ENCODE results near the gene PERCC1. TPM values are rescaled to one million over a fixed set of nuclear protein-coding genes. Genes with fewer than 3 reads are reported as not detected.

Gene PERCC1
- total and polyA plus RNA-seq, 9 donors = 0.13 to 0.49 (median 0.25) TPM; not detected in 1

DNA sequence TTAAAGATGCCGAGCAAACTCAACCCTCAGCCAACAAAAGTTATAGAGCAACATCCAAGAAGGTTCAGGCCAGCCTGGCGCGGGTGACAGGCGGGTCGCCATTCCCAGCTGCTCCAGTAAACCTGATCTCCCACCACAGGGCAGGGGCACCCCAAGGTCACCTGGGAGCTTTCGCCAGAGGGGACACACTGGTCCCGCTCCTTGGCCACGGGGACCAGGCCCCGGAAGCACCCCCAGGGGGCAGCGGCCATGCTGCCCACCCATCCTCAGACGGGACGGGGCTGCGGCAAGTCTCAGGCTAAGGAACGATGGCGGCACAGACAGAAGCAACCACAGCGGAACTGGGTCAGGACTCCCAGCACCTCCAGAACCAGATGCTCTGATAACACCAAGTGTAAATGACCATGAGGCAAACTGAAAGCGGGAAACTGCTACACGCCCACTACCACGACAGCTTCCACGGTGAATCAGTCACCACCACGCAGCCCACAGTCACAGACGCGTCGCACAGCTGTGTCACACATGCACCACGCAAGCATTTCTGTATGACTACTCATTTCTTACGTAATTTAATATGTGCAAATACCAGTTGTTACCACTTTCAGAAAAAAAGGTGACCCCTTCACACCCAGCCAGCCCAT is 27.6 kb downstream of the PERCC1 start:
- Histone ChIP-seq H3K9me3 (replicated peaks; ENCODE audit: control insufficient read depth, low read depth, low read length) (no peaks in the 10 kb centered on the region), H3K27ac (ENCODE audit: low read length) (peak overlapping the region; percentile 29), H3K27me3 (ENCODE audit: control insufficient read depth, insufficient read depth, low read length) (no peaks in the 10 kb centered on the region), H3K4me3 (ENCODE audit: low read length) (no peak overlapping the region), H3K4me1 (ENCODE audit: control insufficient read depth, insufficient read depth, low read length) (peaks cover 2% of the 10 kb centered on the region), H3K36me3 (ENCODE audit: control insufficient read depth, insufficient read depth, low read length) (peaks cover 65% of the 10 kb centered on the region)
- DNase-seq = no peak
- 95% methylated on average over 18 of the region's 26 CpGs for WGBS (ENCODE audit: insufficient coverage)

DNA sequence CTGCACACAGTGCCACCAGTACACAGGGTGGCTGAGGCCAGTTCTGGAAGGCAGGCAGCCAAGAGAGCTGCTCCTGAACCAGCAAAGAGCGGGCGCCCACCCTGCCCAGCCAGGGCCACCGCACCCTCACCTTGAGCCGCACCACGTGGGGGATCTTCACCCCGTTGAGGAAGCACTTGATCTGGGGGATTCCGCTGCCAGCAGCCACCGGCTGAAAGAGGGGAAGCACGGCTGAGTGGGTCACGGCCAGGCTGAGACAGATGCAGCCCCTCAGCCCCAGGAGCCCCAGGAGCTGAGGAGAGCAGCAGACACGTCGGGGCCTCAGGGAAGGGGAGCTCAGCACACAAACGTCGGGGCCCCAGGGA is 28.1 kb downstream of the PERCC1 start:
- Histone ChIP-seq H3K36me3 (ENCODE audit: control insufficient read depth, insufficient read depth, low read length) (peaks cover 60% of the 10 kb centered on the region), H3K27me3 (ENCODE audit: control insufficient read depth, insufficient read depth, low read length) (no peaks in the 10 kb centered on the region), H3K9me3 (replicated peaks; ENCODE audit: control insufficient read depth, low read depth, low read length) (no peaks in the 10 kb centered on the region), H3K4me1 (ENCODE audit: control insufficient read depth, insufficient read depth, low read length) (peaks cover 2% of the 10 kb centered on the region), H3K4me3 (ENCODE audit: low read length) (no peak overlapping the region), H3K27ac (ENCODE audit: low read length) (no peak overlapping the region)
- WGBS (ENCODE audit: insufficient coverage) = 62% methylated on average over 14 of the region's 14 CpGs
- no peak for DNase-seq

DNA sequence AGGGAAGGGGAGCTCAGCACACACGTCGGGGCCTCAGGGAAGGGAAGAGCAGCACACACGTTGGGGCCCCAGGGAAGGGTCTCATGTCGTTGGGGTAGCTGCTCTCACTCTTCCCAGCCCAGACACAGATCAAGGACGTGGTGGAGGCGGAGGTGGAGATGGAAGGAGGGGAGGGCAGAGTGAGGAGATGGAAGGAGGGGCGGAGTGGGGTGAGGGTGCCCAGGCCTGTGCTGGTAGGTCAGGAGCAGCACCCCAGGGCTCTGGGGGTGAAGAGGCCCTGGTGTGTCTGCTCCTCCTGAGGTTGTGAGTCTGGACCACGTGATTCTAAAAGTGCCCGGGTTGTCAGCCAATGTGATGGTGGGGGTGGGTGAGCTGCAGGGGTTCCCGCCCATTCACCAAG is 29.1 kb downstream of the PERCC1 start:
- H3K4me1 ChIP-seq (ENCODE audit: control insufficient read depth, insufficient read depth, low read length) = peaks cover 2% of the 10 kb centered on the region
- no peaks in the 10 kb centered on the region for H3K9me3 ChIP-seq (replicated peaks; ENCODE audit: control insufficient read depth, low read depth, low read length)
- WGBS (ENCODE audit: insufficient coverage) = 70% methylated on average over 5 of the region's 10 CpGs
- no peak overlapping the region for H3K4me3 ChIP-seq (ENCODE audit: low read length)
- no peaks in the 10 kb centered on the region for H3K27me3 ChIP-seq (ENCODE audit: control insufficient read depth, insufficient read depth, low read length)
- no peak overlapping the region for H3K27ac ChIP-seq (ENCODE audit: low read length)
- H3K36me3 ChIP-seq (ENCODE audit: control insufficient read depth, insufficient read depth, low read length) = peaks cover 53% of the 10 kb centered on the region
- DNase-seq = no peak

DNA sequence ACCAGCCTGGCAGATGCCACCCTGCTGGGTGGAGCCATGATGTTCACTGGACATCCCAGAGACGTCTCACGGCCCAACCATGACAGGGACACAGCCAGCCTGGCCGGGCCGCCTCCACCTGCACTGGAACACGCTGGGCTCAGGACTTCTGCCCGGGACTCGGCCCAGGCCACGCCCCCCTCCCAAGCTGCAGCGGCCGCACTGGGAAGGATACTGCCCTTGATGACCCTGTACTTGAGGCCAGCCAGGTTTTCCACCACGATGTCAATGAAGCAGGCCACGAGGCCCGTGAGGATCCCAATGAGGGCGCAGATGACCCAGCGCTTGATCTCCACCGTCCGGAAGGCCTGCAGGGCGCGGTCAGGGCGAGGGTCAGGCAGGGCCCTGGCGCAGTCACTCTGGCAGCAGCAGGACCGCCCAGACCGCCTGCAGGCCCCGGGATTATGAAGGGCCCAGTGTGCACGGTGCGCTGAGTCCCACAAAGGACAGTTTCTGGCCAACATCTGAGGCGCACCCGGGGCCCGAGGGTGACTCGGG is 29.8 kb downstream of the PERCC1 start:
- Histone ChIP-seq H3K27ac (ENCODE audit: low read length) (no peak overlapping the region), H3K9me3 (replicated peaks; ENCODE audit: control insufficient read depth, low read depth, low read length) (no peaks in the 10 kb centered on the region), H3K27me3 (ENCODE audit: control insufficient read depth, insufficient read depth, low read length) (no peaks in the 10 kb centered on the region), H3K4me1 (ENCODE audit: control insufficient read depth, insufficient read depth, low read length) (peaks cover 2% of the 10 kb centered on the region), H3K36me3 (ENCODE audit: control insufficient read depth, insufficient read depth, low read length) (peaks cover 46% of the 10 kb centered on the region), H3K4me3 (ENCODE audit: low read length) (no peak overlapping the region)
- DNase-seq = no peak
- 80% methylated on average over 30 of the region's 30 CpGs for whole genome bisulfite sequencing (ENCODE audit: insufficient coverage)

DNA sequence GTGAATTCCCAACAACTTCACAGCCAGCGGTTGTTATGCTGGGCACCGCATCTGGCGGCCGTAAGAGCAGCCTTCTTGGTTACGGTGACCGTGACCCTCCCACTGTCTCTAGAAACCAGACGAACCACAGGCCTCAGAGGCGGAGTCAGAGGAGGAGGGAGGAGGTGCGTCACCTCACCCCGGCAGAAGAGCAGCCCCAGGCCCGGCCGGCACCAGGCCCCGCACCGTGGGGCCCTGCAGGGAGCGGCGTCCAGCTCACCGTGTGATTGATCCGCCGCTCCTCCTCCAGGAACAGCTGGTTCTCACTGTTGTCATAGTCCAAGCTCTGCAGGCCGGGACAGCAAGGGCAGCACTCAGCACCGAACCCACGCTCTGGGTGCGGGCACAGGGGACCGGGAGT is 30.3 kb downstream of the PERCC1 start:
- 61% methylated on average over 14 of the region's 24 CpGs for WGBS (ENCODE audit: insufficient coverage)

DNA sequence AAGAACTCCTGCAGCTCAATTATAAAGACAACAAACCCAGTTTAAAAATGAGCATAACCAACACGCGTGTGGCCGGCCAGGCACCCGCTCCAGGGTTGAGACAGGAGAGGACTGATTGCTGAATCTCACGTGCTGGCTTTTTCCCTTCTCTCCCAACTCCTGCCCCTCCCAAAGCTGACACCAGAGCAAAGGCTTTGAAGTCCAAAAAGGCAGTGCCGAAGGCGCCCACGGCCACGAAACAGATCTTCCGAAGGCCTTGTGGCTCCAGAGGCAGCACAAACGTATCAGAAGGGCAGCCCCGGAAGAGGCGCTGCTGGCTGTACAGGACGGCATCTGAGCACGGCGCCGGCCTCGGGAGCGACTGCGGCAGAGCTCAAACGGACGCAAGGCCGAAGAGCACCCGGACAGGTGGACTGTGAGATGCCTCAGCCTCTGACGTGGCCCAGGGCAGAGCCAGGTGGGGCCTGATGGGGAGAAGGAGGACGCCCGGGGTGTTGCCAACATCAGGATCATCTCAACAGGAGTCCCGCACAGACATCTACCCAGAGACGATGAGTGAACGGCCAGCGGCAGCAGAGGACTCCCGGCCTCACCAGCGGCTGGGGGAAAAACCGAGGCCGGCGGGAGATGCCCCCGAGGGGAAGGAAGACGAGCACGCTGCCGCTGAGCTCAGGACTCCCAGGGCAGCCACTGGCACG is 33.5 kb downstream of the PERCC1 start:
- Histone ChIP-seq H3K27me3 (ENCODE audit: control insufficient read depth, insufficient read depth, low read length) (no peaks in the 10 kb centered on the region), H3K27ac (ENCODE audit: low read length) (no peak overlapping the region), H3K36me3 (ENCODE audit: control insufficient read depth, insufficient read depth, low read length) (peaks cover 18% of the 10 kb centered on the region), H3K4me3 (ENCODE audit: low read length) (no peak overlapping the region), H3K4me1 (ENCODE audit: control insufficient read depth, insufficient read depth, low read length) (no peaks in the 10 kb centered on the region), H3K9me3 (replicated peaks; ENCODE audit: control insufficient read depth, low read depth, low read length) (no peaks in the 10 kb centered on the region)
- WGBS (ENCODE audit: insufficient coverage) = 93% methylated on average over 35 of the region's 41 CpGs
- DNase-seq = no peak

More for the DNA sequence above, 30.3 kb downstream of the PERCC1 start:
- Histone ChIP-seq H3K4me1 (ENCODE audit: control insufficient read depth, insufficient read depth, low read length) (peaks cover 2% of the 10 kb centered on the region), H3K27ac (ENCODE audit: low read length) (no peak overlapping the region), H3K9me3 (replicated peaks; ENCODE audit: control insufficient read depth, low read depth, low read length) (no peaks in the 10 kb centered on the region), H3K27me3 (ENCODE audit: control insufficient read depth, insufficient read depth, low read length) (no peaks in the 10 kb centered on the region), H3K4me3 (ENCODE audit: low read length) (no peak overlapping the region), H3K36me3 (ENCODE audit: control insufficient read depth, insufficient read depth, low read length) (peaks cover 41% of the 10 kb centered on the region)
- no peak for DNase-seq

DNA sequence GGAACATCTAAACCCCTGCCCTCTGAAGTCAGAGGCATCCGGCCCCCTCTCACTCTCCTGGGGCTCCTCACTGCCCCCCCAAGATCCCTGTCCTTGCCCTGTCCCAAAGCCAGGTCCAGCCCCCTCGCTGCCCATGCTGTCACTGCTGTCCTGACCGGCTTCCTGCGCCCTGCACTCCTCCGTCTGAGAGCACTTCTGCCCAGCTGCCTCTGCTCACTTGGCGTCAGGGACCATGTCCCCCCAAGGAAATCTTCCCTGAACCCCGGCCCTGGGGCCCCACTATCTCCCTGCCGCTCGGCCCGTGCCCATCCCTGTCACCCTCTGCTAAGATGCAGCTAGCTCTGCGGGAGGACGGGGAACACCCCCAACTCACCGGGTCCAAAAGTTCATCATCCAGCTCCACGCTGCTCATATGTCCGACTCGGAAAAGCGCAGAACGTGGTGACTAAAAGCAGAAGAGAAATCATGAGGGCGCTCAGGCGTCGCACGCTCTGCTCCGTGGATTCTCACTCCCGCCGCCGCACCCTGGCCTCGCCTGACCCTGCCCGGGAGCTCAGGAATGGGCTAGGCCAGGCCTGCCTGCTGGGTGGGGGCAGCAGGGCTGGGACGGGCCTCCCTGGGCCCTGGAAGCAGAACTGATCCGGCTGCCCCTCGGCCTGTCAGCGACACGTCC is 34.2 kb downstream of the PERCC1 start:
- no peak for DNase-seq
- H3K36me3 ChIP-seq (ENCODE audit: control insufficient read depth, insufficient read depth, low read length) = peaks cover 14% of the 10 kb centered on the region
- H3K9me3 ChIP-seq (replicated peaks; ENCODE audit: control insufficient read depth, low read depth, low read length) = no peaks in the 10 kb centered on the region
- no peaks in the 10 kb centered on the region for H3K27me3 ChIP-seq (ENCODE audit: control insufficient read depth, insufficient read depth, low read length)
- no peaks in the 10 kb centered on the region for H3K4me1 ChIP-seq (ENCODE audit: control insufficient read depth, insufficient read depth, low read length)
- H3K4me3 ChIP-seq (ENCODE audit: low read length) = no peak overlapping the region
- WGBS (ENCODE audit: insufficient coverage) = 89% methylated on average over 33 of the region's 33 CpGs
- no peak overlapping the region for H3K27ac ChIP-seq (ENCODE audit: low read length)

DNA sequence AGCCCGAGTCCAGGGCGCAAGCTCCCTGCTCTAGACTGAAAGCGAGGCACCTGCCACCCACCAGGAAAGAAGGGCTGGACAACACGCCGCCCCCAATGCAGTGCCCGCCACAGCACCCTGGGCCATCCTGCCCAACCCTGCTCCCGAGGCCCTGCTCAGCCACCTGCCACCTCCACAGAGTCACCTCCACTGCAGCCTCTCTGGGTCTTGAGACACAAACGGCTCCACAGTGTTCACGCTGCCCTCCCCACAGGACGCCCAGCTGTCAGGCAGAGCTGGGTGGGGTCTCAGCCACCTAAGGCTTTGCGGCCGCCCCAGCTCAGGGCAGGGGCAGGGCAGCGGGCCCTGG is 34.7 kb downstream of the PERCC1 start:
- WGBS (ENCODE audit: insufficient coverage) = 94% methylated on average over 13 of the region's 13 CpGs
- Histone ChIP-seq H3K9me3 (replicated peaks; ENCODE audit: control insufficient read depth, low read depth, low read length) (no peaks in the 10 kb centered on the region), H3K27me3 (ENCODE audit: control insufficient read depth, insufficient read depth, low read length) (no peaks in the 10 kb centered on the region), H3K4me1 (ENCODE audit: control insufficient read depth, insufficient read depth, low read length) (peaks cover under 1% of the 10 kb centered on the region), H3K36me3 (ENCODE audit: control insufficient read depth, insufficient read depth, low read length) (peaks cover 9% of the 10 kb centered on the region), H3K27ac (ENCODE audit: low read length) (no peak overlapping the region), H3K4me3 (ENCODE audit: low read length) (no peak overlapping the region)
- DNase-seq = no peak

DNA sequence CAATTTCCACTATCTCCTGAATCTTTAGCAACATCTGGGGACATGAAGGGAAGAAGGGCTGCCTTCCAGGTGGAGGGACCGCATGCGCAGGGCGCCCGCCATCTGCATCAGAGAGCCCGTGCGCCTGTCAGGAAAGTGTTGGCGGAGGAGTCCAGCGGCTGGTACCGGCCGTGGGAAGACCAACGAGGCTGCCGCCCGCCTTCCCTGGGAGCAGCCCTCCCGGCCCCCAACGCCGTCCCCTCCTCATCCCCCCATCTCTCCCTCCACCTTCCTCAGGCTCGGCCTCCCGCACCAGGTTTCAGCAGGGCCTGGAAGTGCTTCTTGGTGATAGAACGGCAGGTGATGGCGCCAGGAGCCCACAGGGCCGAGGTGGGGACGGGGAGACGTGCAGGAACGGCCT is 35.2 kb downstream of the PERCC1 start:
- peaks cover 3% of the 10 kb centered on the region for H3K4me1 ChIP-seq (ENCODE audit: control insufficient read depth, insufficient read depth, low read length)
- WGBS (ENCODE audit: insufficient coverage) = 76% methylated on average over 16 of the region's 24 CpGs

DNA sequence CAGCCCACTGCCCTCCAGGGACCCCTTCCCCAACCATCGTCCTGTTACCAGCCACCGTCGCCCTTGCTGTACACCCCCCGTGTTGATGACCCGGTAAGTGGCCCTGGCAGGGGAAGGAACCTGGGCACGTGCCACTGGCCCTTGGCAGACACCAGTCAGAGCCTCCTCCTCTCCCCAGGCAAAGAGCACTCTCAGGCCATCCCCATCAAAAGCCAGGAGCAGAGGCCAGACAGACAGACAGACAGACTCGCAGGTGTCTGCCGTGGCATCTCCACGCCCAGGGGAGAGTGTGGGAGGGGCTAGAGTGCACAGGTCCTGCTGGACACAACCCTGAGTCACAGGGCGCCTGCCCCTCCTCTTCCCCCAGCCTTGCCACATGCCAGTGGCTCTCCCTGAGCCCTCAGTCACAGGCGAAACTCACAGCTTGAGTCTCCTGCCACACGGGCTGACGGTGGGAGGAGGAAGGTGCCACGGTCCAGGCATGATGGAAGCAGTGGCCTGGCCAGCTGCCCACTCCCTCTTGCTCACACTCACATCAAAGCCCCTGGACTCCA is 36.2 kb downstream of the PERCC1 start:
- 84% methylated on average over 8 of the region's 14 CpGs for WGBS (ENCODE audit: insufficient coverage)
- no peak for DNase-seq
- no peaks in the 10 kb centered on the region for H3K27me3 ChIP-seq (ENCODE audit: control insufficient read depth, insufficient read depth, low read length)
- peaks cover 3% of the 10 kb centered on the region for H3K4me1 ChIP-seq (ENCODE audit: control insufficient read depth, insufficient read depth, low read length)
- no peak overlapping the region for H3K27ac ChIP-seq (ENCODE audit: low read length)
- no peak overlapping the region for H3K4me3 ChIP-seq (ENCODE audit: low read length)
- peaks cover 5% of the 10 kb centered on the region for H3K36me3 ChIP-seq (ENCODE audit: control insufficient read depth, insufficient read depth, low read length)
- no peaks in the 10 kb centered on the region for H3K9me3 ChIP-seq (replicated peaks; ENCODE audit: control insufficient read depth, low read depth, low read length)

More for the DNA sequence above, 35.2 kb downstream of the PERCC1 start:
- Histone ChIP-seq H3K27me3 (ENCODE audit: control insufficient read depth, insufficient read depth, low read length) (no peaks in the 10 kb centered on the region), H3K27ac (ENCODE audit: low read length) (no peak overlapping the region), H3K9me3 (replicated peaks; ENCODE audit: control insufficient read depth, low read depth, low read length) (no peaks in the 10 kb centered on the region), H3K4me3 (ENCODE audit: low read length) (no peak overlapping the region), H3K36me3 (ENCODE audit: control insufficient read depth, insufficient read depth, low read length) (peaks cover 5% of the 10 kb centered on the region)
- DNase-seq = no peak
